NCI-H748 (cell line): ENCODE results near the gene NOCT.
"Not testable (repeated sequence)": the region's sequence is repeated elsewhere in the genome, so short reads cannot be mapped to it uniquely, and the experiment has no call there.

ENCODE experiments used
- DNase-seq: peaks from one replicate; lab custom pipeline; 2025; ENCODE audit not compliant: unreplicated experiment; lab: John Stamatoyannopoulos, UW

The NOCT gene

GRCh38 chr4:139015269-139015947 is at the start of gene NOCT:
Gene NOCT, plus strand, starts transcription at chr4:139015781. Its CDS starts 201 bp downstream, at chr4:139015982.
- DNase-seq: peak; percentile 89

- DNase-seq: no peak
These were observed 48.3 kb upstream of the NOCT start for GRCh38 chr4:138967313-138967712.

GRCh38 chr4:138972956-138973801 is 42.4 kb upstream of the NOCT start:
- DNase-seq: peak; percentile 77

GRCh38 chr4:138975225-138975624 is 40.4 kb upstream of the NOCT start:
- DNase-seq: no peak

- no peak for DNase-seq
These were observed 39.1 kb upstream of the NOCT start for GRCh38 chr4:138976526-138976925.

GRCh38 chr4:138977524-138977923 is 38.1 kb upstream of the NOCT start:
- no peak for DNase-seq

- no peak for DNase-seq
These were observed 37.5 kb upstream of the NOCT start for GRCh38 chr4:138978028-138978585.

GRCh38 chr4:138978600-138978999 is 37.0 kb upstream of the NOCT start:
- no peak for DNase-seq

- DNase-seq: no peak
These were observed 35.8 kb upstream of the NOCT start for GRCh38 chr4:138979742-138980141.

GRCh38 chr4:138981930-138982390 is 33.6 kb upstream of the NOCT start:
- DNase-seq: no peak

- DNase-seq: no peak
These were observed 32.8 kb upstream of the NOCT start for GRCh38 chr4:138982754-138983153.

GRCh38 chr4:138983690-138984089 is 31.9 kb upstream of the NOCT start:
- DNase-seq: no peak

- DNase-seq: no peak
These were observed 30.9 kb upstream of the NOCT start for GRCh38 chr4:138984647-138985046.

GRCh38 chr4:138992676-138993075 is 22.9 kb upstream of the NOCT start:
- DNase-seq: no peak

GRCh38 chr4:138996090-138996489 is 19.5 kb upstream of the NOCT start:
- DNase-seq: no peak

- no peak for DNase-seq
These were observed 15.9 kb upstream of the NOCT start for GRCh38 chr4:138999666-139000065.

- DNase-seq: not testable (repeated sequence)
These were observed 15.4 kb upstream of the NOCT start for GRCh38 chr4:139000134-139000533.

- DNase-seq: not testable (repeated sequence)
These were observed 14.2 kb upstream of the NOCT start for GRCh38 chr4:139001430-139001829.

GRCh38 chr4:139003668-139004067 is 11.9 kb upstream of the NOCT start:
- DNase-seq: not testable (repeated sequence)

- DNase-seq: no peak
These were observed 9.8 kb upstream of the NOCT start for GRCh38 chr4:139005774-139006173.

GRCh38 chr4:139007640-139008039 is 7.9 kb upstream of the NOCT start:
- no peak for DNase-seq

- DNase-seq: not testable (repeated sequence)
These were observed 7.3 kb upstream of the NOCT start for GRCh38 chr4:139008278-139008677.
